ENCODE results near the gene TEX19.

DNA sequence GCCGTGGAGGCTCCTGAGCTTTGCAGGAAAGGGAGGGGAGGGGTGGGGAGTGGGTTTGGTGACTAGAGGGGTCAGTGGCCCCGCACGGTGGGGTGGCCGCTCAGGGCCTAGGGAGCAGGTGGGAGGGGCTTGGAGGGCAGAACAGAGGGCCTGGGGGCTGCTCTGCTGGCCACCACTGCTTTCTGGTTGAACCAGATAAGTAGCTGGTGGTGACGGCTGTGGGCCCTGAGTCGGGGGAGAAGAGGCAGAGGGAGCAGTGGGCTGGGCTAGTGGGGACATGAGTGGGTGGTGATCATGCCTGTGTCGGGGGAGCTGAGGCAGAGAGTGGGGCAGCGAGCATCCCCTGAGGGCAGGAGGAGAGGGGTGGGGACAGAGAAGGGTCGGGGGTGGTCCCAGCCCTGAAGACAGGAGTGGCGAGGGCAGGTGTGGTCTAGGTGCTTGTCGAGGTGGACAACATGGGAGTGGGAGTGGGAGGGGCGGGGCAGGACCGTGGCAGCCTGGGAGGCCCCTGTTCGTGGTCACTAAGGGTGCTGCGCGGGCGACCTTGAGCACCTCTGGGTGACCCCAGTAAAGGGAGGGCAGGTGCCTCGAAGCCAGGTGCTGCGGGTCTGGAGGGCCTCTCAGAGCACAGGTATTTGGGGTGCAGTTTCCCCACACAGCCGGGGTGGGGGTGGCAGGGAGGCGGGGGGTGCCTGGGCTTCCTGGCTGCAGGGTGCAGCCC lies 35.4 kb upstream of the TEX19 start:
- TF ChIP-seq, protein P1, sequence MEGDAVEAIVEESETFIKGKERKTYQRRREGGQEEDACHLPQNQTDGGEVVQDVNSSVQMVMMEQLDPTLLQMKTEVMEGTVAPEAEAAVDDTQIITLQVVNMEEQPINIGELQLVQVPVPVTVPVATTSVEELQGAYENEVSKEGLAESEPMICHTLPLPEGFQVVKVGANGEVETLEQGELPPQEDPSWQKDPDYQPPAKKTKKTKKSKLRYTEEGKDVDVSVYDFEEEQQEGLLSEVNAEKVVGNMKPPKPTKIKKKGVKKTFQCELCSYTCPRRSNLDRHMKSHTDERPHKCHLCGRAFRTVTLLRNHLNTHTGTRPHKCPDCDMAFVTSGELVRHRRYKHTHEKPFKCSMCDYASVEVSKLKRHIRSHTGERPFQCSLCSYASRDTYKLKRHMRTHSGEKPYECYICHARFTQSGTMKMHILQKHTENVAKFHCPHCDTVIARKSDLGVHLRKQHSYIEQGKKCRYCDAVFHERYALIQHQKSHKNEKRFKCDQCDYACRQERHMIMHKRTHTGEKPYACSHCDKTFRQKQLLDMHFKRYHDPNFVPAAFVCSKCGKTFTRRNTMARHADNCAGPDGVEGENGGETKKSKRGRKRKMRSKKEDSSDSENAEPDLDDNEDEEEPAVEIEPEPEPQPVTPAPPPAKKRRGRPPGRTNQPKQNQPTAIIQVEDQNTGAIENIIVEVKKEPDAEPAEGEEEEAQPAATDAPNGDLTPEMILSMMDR (IDR thresholded peaks at IDR 0.05) = no peak
- TF ChIP-seq POLR2A (IDR thresholded peaks at IDR 0.05) = no peak
